Retinal pigment epithelial cell (primary cell): ENCODE measurements around the gene GRM8.

Experiments
- DNase-seq: peaks from one replicate; pipeline ENCODE4 v3.0.0-alpha.2; 2010; ENCODE audit warnings: low read depth
- H3K4me3 ChIP-seq: 2 replicates; pipeline ENCODE4 v1.5.1; 2011; ENCODE audit warnings: mild to moderate bottlenecking, low read length, control low read depth, moderate library complexity
- TF ChIP-seq, protein P1 (sequence below): conservative IDR thresholded peaks from 2 replicates; pipeline ENCODE4 v1.5.1; 2011; ENCODE audit warnings: low read depth, low read length, control low read depth, inconsistent platforms

The GRM8 gene

GRCh38 chr7:126403040-126403439 is 849.7 kb downstream of the GRM8 start:
- TF ChIP-seq, protein P1, sequence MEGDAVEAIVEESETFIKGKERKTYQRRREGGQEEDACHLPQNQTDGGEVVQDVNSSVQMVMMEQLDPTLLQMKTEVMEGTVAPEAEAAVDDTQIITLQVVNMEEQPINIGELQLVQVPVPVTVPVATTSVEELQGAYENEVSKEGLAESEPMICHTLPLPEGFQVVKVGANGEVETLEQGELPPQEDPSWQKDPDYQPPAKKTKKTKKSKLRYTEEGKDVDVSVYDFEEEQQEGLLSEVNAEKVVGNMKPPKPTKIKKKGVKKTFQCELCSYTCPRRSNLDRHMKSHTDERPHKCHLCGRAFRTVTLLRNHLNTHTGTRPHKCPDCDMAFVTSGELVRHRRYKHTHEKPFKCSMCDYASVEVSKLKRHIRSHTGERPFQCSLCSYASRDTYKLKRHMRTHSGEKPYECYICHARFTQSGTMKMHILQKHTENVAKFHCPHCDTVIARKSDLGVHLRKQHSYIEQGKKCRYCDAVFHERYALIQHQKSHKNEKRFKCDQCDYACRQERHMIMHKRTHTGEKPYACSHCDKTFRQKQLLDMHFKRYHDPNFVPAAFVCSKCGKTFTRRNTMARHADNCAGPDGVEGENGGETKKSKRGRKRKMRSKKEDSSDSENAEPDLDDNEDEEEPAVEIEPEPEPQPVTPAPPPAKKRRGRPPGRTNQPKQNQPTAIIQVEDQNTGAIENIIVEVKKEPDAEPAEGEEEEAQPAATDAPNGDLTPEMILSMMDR: no peak
- no peak for DNase-seq
- no peak overlapping the region for H3K4me3 ChIP-seq

DNA sequence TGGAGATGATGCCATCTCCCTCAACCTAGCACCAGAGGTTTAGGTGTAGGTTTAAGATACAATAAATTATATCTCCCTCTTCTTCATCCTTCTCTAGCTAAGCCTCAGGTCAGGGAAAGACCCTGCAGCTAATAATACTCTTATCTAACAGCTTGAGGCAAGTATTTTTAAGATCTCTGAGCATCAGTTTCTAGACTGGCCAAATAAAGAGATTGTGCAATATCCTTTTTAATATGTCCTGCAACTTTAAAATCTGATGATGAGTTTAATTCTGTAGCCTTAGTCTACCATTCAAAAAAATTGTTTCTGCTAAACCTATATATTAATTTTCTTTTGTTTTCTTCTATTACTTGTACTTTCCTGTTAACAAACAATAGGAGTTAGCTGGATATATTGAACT is 850.8 kb downstream of the GRM8 start:
- TF ChIP-seq, protein P1: no peak
- no peak overlapping the region for H3K4me3 ChIP-seq
- no peak for DNase-seq

- TF ChIP-seq, protein P1: no peak
- no peak for DNase-seq
- no peak overlapping the region for H3K4me3 ChIP-seq
These were observed 853.8 kb downstream of the GRM8 start for GRCh38 chr7:126398851-126399529.

- DNase-seq: no peak
- TF ChIP-seq, protein P1: no peak
- H3K4me3 ChIP-seq: no peak overlapping the region
These were observed 854.5 kb downstream of the GRM8 start for GRCh38 chr7:126398285-126398684.

GRCh38 chr7:126394406-126394805 is 858.3 kb downstream of the GRM8 start:
- TF ChIP-seq, protein P1: no peak
- no peak for DNase-seq
- H3K4me3 ChIP-seq: no peak overlapping the region
